ENCODE measurements around the gene RABGAP1L.

DNA sequence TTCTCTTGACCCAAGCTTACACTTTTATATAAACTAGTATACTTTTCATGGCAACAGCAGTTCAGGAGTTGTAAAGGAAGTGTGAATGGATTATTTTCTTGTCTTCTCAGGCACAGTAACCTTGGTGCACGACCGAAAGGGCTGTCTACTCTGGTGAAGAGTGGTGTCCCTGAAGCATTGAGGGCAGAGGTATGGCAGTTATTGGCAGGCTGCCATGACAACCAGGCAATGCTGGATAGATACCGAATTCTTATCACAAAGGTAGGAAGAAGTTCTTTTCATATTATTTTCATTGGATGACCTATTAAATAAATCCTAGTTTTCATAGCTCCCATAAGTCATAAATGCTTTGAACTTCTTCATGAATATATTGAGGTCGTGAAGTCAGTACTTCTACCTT, 234.6 kb downstream of the RABGAP1L start:
- TF ChIP-seq, protein P1, sequence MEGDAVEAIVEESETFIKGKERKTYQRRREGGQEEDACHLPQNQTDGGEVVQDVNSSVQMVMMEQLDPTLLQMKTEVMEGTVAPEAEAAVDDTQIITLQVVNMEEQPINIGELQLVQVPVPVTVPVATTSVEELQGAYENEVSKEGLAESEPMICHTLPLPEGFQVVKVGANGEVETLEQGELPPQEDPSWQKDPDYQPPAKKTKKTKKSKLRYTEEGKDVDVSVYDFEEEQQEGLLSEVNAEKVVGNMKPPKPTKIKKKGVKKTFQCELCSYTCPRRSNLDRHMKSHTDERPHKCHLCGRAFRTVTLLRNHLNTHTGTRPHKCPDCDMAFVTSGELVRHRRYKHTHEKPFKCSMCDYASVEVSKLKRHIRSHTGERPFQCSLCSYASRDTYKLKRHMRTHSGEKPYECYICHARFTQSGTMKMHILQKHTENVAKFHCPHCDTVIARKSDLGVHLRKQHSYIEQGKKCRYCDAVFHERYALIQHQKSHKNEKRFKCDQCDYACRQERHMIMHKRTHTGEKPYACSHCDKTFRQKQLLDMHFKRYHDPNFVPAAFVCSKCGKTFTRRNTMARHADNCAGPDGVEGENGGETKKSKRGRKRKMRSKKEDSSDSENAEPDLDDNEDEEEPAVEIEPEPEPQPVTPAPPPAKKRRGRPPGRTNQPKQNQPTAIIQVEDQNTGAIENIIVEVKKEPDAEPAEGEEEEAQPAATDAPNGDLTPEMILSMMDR (conservative IDR thresholded peaks at IDR 0.05): no peak
- no peak for TF ChIP-seq EZH2 (IDR thresholded peaks at IDR 0.05; ENCODE audit: low read depth)
